Measurements from ENCODE around the gene NT5C2.

GRCh38 chr10:103049237-103049636 lies 143.8 kb downstream of the NT5C2 start:
- TF ChIP-seq CTCF (optimal IDR thresholded peaks at IDR 0.05 in 1 of 3, IDR thresholded peaks at IDR 0.05 in 1 of 3, conservative IDR thresholded peaks at IDR 0.05 in 1 of 3; ENCODE audit: extremely low read depth in 1 of 3, insufficient read depth in 2 of 3, low read length in 3 of 3) = no peak
- no peak for TF ChIP-seq EZH2 (IDR thresholded peaks at IDR 0.05; ENCODE audit: low read length)

Data from keratinocyte (primary cell).